HG02798 (cell line): Measurements from ENCODE around the gene HORMAD2.
A peak's percentile ranks its signal among the peaks of the same experiment; 100 is the strongest.
"Not testable (repeated sequence)": the region's sequence is repeated elsewhere in the genome, so short reads cannot be mapped to it uniquely, and the experiment has no call there.

ENCODE experiments used
- ATAC-seq: cut with Tn5 transposase; IDR thresholded peaks from one replicate; pipeline ENCODE4 v1.9.1; 2021; ENCODE audit warnings: mild to moderate bottlenecking; ENCODE audit not compliant: unreplicated experiment, poor library complexity

The HORMAD2 gene

GRCh38 chr22:30186041-30186440, 105.8 kb downstream of the HORMAD2 start:
- ATAC-seq, result no peak

GRCh38 chr22:30186510-30186909, 106.2 kb downstream of the HORMAD2 start:
- no peak for ATAC-seq

- no peak for ATAC-seq
These were observed 106.8 kb downstream of the HORMAD2 start for GRCh38 chr22:30187094-30187493.

- no peak for ATAC-seq
These were observed 107.5 kb downstream of the HORMAD2 start for GRCh38 chr22:30187529-30188407.

GRCh38 chr22:30188911-30189310, 108.6 kb downstream of the HORMAD2 start:
- no peak for ATAC-seq

GRCh38 chr22:30190574-30190973, 110.3 kb downstream of the HORMAD2 start:
- ATAC-seq, result no peak

GRCh38 chr22:30191040-30191701, 110.9 kb downstream of the HORMAD2 start:
- no peak for ATAC-seq

GRCh38 chr22:30192427-30192826, 112.2 kb downstream of the HORMAD2 start:
- no peak for ATAC-seq

GRCh38 chr22:30193031-30193775, 112.9 kb downstream of the HORMAD2 start:
- no peak for ATAC-seq

- no peak for ATAC-seq
These were observed 115.2 kb downstream of the HORMAD2 start for GRCh38 chr22:30195245-30196140.

- ATAC-seq, result peak; percentile 51
These were observed 116.0 kb downstream of the HORMAD2 start for GRCh38 chr22:30196141-30196879.

- ATAC-seq, result no peak
These were observed 116.6 kb downstream of the HORMAD2 start for GRCh38 chr22:30196880-30197336.

- ATAC-seq, result no peak
These were observed 117.1 kb downstream of the HORMAD2 start for GRCh38 chr22:30197389-30197788.

- no peak for ATAC-seq
These were observed 118.0 kb downstream of the HORMAD2 start for GRCh38 chr22:30198152-30198825.

- ATAC-seq, result no peak
These were observed 118.7 kb downstream of the HORMAD2 start for GRCh38 chr22:30198921-30199320.

GRCh38 chr22:30200905-30201304, 120.6 kb downstream of the HORMAD2 start:
- ATAC-seq, result not testable (repeated sequence)

- no peak for ATAC-seq
These were observed 121.7 kb downstream of the HORMAD2 start for GRCh38 chr22:30201945-30202344.

GRCh38 chr22:30202531-30203006, 122.3 kb downstream of the HORMAD2 start:
- no peak for ATAC-seq
